Natural killer cell (primary cell): Measurements from ENCODE around the gene SUPT20HL1. TPM values are rescaled to one million over a fixed set of nuclear protein-coding genes. Genes with fewer than 3 reads are reported as not detected.

ENCODE experiments used
- ATAC-seq, 3 donors: fragments of 150-1000 bp in 2 of 3; fragments of 200-7000 bp in 1 of 3; cut with Tn5 transposase; 1 replicate in 1 of 3; 2 replicates in 2 of 3; pipeline ENCODE4 v1.10.0; 2021; ENCODE audit warnings: mild to moderate bottlenecking in 2 of 3, moderate library complexity in 2 of 3
- DNase-seq, 2 donors: peaks; one replicate each; pipeline versions ENCODE4 v3.0.0 to v3.0.0-alpha.2; 2013 to 2021; ENCODE audit warnings: mixed read lengths in 1 of 2
- H3K27ac ChIP-seq: one replicate; pipeline ENCODE4 v1.5.1; 2013; ENCODE audit warnings: mild to moderate bottlenecking, low read length
- H3K27me3 ChIP-seq: one replicate; pipeline ENCODE4 v1.6.1; 2013; ENCODE audit warnings: low read length; ENCODE audit not compliant: control insufficient read depth, insufficient read depth
- H3K36me3 ChIP-seq: one replicate; pipeline ENCODE4 v1.6.1; 2013; ENCODE audit warnings: low read length; ENCODE audit not compliant: control insufficient read depth, insufficient read depth
- H3K4me1 ChIP-seq: one replicate; pipeline ENCODE4 v1.6.1; 2013; ENCODE audit warnings: low read length; ENCODE audit not compliant: control insufficient read depth, insufficient read depth
- H3K4me3 ChIP-seq: one replicate; pipeline ENCODE4 v1.5.1; 2013; ENCODE audit warnings: low read length
- H3K9me3 ChIP-seq: one replicate; pipeline ENCODE4 v1.6.1; 2013; ENCODE audit warnings: low read length; ENCODE audit not compliant: control insufficient read depth, insufficient read depth
- H3K27ac Mint-ChIP-seq, 2 donors: one replicate each; pipeline ENCODE4 v1.8.0; 2022; ENCODE audit warnings: mild to moderate bottlenecking in 2 of 2, mixed read lengths in 2 of 2, moderate library complexity in 1 of 2
- H3K27me3 Mint-ChIP-seq, 2 donors: one replicate each; pipeline ENCODE4 v1.8.0; 2022; ENCODE audit warnings: low read depth in 2 of 2, mixed read lengths in 2 of 2
- H3K36me3 Mint-ChIP-seq: one replicate; pipeline ENCODE4 v1.8.0; 2022; ENCODE audit warnings: mixed read lengths
- H3K4me1 Mint-ChIP-seq, 2 donors: one replicate each; pipeline ENCODE4 v1.8.0; 2022; ENCODE audit warnings: mixed read lengths in 2 of 2
- H3K4me3 Mint-ChIP-seq: one replicate; pipeline ENCODE4 v1.8.0; 2022; ENCODE audit warnings: mild to moderate bottlenecking, moderate library complexity, mixed read lengths
- H3K9me3 Mint-ChIP-seq, 2 donors: one replicate each; pipeline ENCODE4 v1.8.0; 2022; ENCODE audit warnings: mixed read lengths in 2 of 2
- CTCF ChIP-seq: fragments of 200-600 bp; IDR thresholded peaks from one replicate; pipeline ENCODE4 v1.8.0; 2022; ENCODE audit warnings: antibody characterized with exemption
- whole genome bisulfite sequencing: methylation state at CpG from one replicate; pipeline ENCODE4 v1.1.7; 2013; ENCODE audit warnings: missing lambda C conversion rate; ENCODE audit not compliant: insufficient coverage; 5-methylcytosine and 5-hydroxymethylcytosine counted together
- intact Hi-C: fragments of 100-400 bp; cut with micrococcal nuclease; formaldehyde crosslinking; loops from one replicate; pipeline ENCODE4 v1.14.2; 2022
- total RNA-seq, 4 donors: library from RNA; stranded (reverse); fragments of 120-200 nt in 1 of 4; gene quantifications; one replicate each; pipeline versions ENCODE4 v1.2.3 to v1.2.4, GENCODE V29; 2013 to 2022

Gene SUPT20HL1
- total RNA-seq, 3 donors from 2014 or later (not counting 1 experiment from before 2014, with no cell fraction given) = not detected

GRCh38 chrX:24316111-24316510, 44.3 kb upstream of the SUPT20HL1 start:
- Histone ChIP-seq H3K27me3 (no peaks in the 10 kb centered on the region), H3K9me3 (no peaks in the 10 kb centered on the region), H3K27ac (no peak overlapping the region), H3K36me3 (no peaks in the 10 kb centered on the region), H3K4me3 (no peak overlapping the region), H3K4me1 (no peaks in the 10 kb centered on the region)
- Mint-ChIP-seq H3K36me3 (no peaks in the 10 kb centered on the region), H3K4me3 (no peak overlapping the region), H3K27ac (no peak overlapping the region), H3K4me1 (no peaks in the 10 kb centered on the region), H3K9me3 (no peaks in the 10 kb centered on the region), H3K27me3 (no peaks in the 10 kb centered on the region)
- no peak for DNase-seq
- no peak for ATAC-seq
- no peak for TF ChIP-seq CTCF
- intact Hi-C loops = no loop called here
- 63% methylated on average over 1 of the region's 1 CpG for WGBS

GRCh38 chrX:24317567-24317966, 42.9 kb upstream of the SUPT20HL1 start:
- no peak for TF ChIP-seq CTCF
- 89% methylated on average over 1 of the region's 1 CpG for WGBS
- no peak for DNase-seq
- Mint-ChIP-seq H3K4me1 (no peaks in the 10 kb centered on the region), H3K4me3 (no peak overlapping the region), H3K27ac (no peak overlapping the region), H3K27me3 (no peaks in the 10 kb centered on the region), H3K9me3 (no peaks in the 10 kb centered on the region), H3K36me3 (no peaks in the 10 kb centered on the region)
- intact Hi-C loops = no loop called here
- Histone ChIP-seq H3K4me3 (no peak overlapping the region), H3K27me3 (no peaks in the 10 kb centered on the region), H3K27ac (no peak overlapping the region), H3K4me1 (no peaks in the 10 kb centered on the region), H3K36me3 (no peaks in the 10 kb centered on the region), H3K9me3 (no peaks in the 10 kb centered on the region)
- no peak for ATAC-seq

GRCh38 chrX:24321741-24322395, 38.6 kb upstream of the SUPT20HL1 start:
- no peak for DNase-seq
- WGBS = 88% methylated on average over 3 of the region's 4 CpGs
- Mint-ChIP-seq H3K36me3 (no peaks in the 10 kb centered on the region), H3K9me3 (peaks cover 0 to 2% of the 10 kb centered on the region in 2 donors), H3K4me3 (no peak overlapping the region), H3K4me1 (no peaks in the 10 kb centered on the region), H3K27me3 (peaks cover 7 to 16% of the 10 kb centered on the region in 2 donors), H3K27ac (no peak overlapping the region)
- intact Hi-C loops = no loop called here
- Histone ChIP-seq H3K27me3 (no peaks in the 10 kb centered on the region), H3K36me3 (no peaks in the 10 kb centered on the region), H3K4me3 (no peak overlapping the region), H3K27ac (no peak overlapping the region), H3K4me1 (no peaks in the 10 kb centered on the region), H3K9me3 (no peaks in the 10 kb centered on the region)
- TF ChIP-seq CTCF = no peak
- ATAC-seq = no peak

GRCh38 chrX:24325231-24325630, 35.2 kb upstream of the SUPT20HL1 start:
- Histone ChIP-seq H3K4me3 (no peak overlapping the region), H3K27ac (no peak overlapping the region), H3K36me3 (no peaks in the 10 kb centered on the region), H3K9me3 (no peaks in the 10 kb centered on the region), H3K4me1 (no peaks in the 10 kb centered on the region), H3K27me3 (no peaks in the 10 kb centered on the region)
- Mint-ChIP-seq H3K27me3 (peaks cover 9 to 28% of the 10 kb centered on the region in 2 donors), H3K4me1 (no peaks in the 10 kb centered on the region), H3K4me3 (no peak overlapping the region), H3K27ac (no peak overlapping the region), H3K9me3 (peaks cover 0 to 2% of the 10 kb centered on the region in 2 donors), H3K36me3 (no peaks in the 10 kb centered on the region)
- WGBS = 100% methylated on average over 1 of the region's 1 CpG
- ATAC-seq (no peak), DNase-seq (no peak)
- intact Hi-C loops = no loop called here
- no peak for TF ChIP-seq CTCF
